ENCODE results near the gene SWI5. TPM values are rescaled to one million over a fixed set of nuclear protein-coding genes. Genes with fewer than 3 reads are reported as not detected.
"Not testable (repeated sequence)": the region's sequence is repeated elsewhere in the genome, so short reads cannot be mapped to it uniquely, and the experiment has no call there.

The SWI5 gene
- 16.0 TPM for total RNA-seq
- long read RNA-seq, transcript SWI5-203 (5 exons, 763 nt) = major isoform, 10 of 13 reads
- long read RNA-seq, partial matches to known transcripts = 1 of 13 reads
- long read RNA-seq, other reads (novel, unspliced or antisense) = 1 of 13 reads

GRCh38 chr9:128276008-128276573 is at the start of gene SWI5:
Gene SWI5, plus strand, starts transcription at chr9:128276276.
- peak; percentile 100 for DNase-seq (ENCODE audit: low spot score)

- no peak for DNase-seq (ENCODE audit: low spot score)
Observed at GRCh38 chr9:128226412-128226801, 49.7 kb upstream of the SWI5 start.

- DNase-seq (ENCODE audit: low spot score) = not testable (repeated sequence)
Observed at GRCh38 chr9:128230897-128231296, 45.2 kb upstream of the SWI5 start.

- DNase-seq (ENCODE audit: low spot score) = no peak
Observed at GRCh38 chr9:128231638-128232527, 44.2 kb upstream of the SWI5 start.

- no peak for DNase-seq (ENCODE audit: low spot score)
Observed at GRCh38 chr9:128232528-128233428, 43.3 kb upstream of the SWI5 start.

GRCh38 chr9:128233817-128234406 is 42.2 kb upstream of the SWI5 start:
- DNase-seq (ENCODE audit: low spot score) = no peak

- no peak for DNase-seq (ENCODE audit: low spot score)
Observed at GRCh38 chr9:128242124-128242523, 34.0 kb upstream of the SWI5 start.

- DNase-seq (ENCODE audit: low spot score) = no peak
Observed at GRCh38 chr9:128242828-128243214, 33.3 kb upstream of the SWI5 start.

- no peak for DNase-seq (ENCODE audit: low spot score)
Observed at GRCh38 chr9:128243215-128244018, 32.7 kb upstream of the SWI5 start.

- no peak for DNase-seq (ENCODE audit: low spot score)
Observed at GRCh38 chr9:128244091-128244836, 31.8 kb upstream of the SWI5 start.

- no peak for DNase-seq (ENCODE audit: low spot score)
Observed at GRCh38 chr9:128244837-128245231, 31.2 kb upstream of the SWI5 start.

- no peak for DNase-seq (ENCODE audit: low spot score)
Observed at GRCh38 chr9:128245421-128246151, 30.5 kb upstream of the SWI5 start.

GRCh38 chr9:128246471-128246870 is 29.6 kb upstream of the SWI5 start:
- no peak for DNase-seq (ENCODE audit: low spot score)

GRCh38 chr9:128247226-128247803 is 28.8 kb upstream of the SWI5 start:
- DNase-seq (ENCODE audit: low spot score) = no peak

- DNase-seq (ENCODE audit: low spot score) = no peak
Observed at GRCh38 chr9:128249558-128249907, 26.5 kb upstream of the SWI5 start.

- peak; percentile 95 for DNase-seq (ENCODE audit: low spot score)
Observed at GRCh38 chr9:128249908-128250838, 25.9 kb upstream of the SWI5 start.
